SHP77 (cell line): ENCODE measurements around the gene RAB42.
A peak's percentile ranks its signal among the peaks of the same experiment; 100 is the strongest.
"Not testable (repeated sequence)": the region's sequence is repeated elsewhere in the genome, so short reads cannot be mapped to it uniquely, and the experiment has no call there.

ENCODE experiments used
- DNase-seq, 2 experiments: peaks; one replicate each; lab custom pipeline; 2025; lab: John Stamatoyannopoulos, UW

RAB42 gene

DNA sequence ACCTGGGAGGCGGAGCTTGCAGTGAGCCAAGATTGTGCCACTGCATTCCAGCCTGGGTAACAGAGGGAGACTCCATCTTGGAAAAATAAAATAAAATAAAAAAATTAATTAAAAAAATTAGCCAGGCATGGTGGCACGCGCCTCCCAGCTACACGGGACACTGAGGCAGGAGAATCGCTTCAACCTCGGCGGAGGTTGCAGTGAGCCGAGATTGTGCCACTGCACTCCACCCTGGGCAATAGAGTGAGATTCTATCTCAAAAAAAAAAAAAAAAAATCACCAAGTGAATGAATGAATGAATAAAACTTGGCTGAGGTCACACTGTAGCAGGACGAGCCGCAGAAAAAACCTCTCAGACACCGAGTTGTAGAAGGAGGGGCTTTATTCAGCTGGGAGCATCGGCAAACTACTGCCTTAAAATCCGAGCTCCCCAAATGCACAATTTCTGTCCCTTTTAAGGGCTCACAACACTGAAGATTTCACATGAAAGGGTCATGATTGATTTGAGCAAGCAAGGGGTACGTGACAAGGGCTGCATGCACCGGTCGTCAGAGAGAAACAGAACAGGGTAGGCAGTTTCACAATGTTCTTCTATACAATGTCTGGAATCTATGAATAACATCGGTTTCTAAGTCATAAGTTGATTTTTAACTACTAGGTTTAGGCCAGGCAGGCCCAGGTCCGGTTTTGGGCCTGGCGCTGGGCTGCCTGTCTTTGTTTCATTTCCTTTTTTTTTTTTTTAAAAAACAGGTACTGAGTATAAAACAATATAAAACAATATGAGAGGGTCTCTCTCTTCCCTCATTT is 5.3 kb upstream of the RAB42 start:
- DNase-seq, result not testable (repeated sequence)

DNA sequence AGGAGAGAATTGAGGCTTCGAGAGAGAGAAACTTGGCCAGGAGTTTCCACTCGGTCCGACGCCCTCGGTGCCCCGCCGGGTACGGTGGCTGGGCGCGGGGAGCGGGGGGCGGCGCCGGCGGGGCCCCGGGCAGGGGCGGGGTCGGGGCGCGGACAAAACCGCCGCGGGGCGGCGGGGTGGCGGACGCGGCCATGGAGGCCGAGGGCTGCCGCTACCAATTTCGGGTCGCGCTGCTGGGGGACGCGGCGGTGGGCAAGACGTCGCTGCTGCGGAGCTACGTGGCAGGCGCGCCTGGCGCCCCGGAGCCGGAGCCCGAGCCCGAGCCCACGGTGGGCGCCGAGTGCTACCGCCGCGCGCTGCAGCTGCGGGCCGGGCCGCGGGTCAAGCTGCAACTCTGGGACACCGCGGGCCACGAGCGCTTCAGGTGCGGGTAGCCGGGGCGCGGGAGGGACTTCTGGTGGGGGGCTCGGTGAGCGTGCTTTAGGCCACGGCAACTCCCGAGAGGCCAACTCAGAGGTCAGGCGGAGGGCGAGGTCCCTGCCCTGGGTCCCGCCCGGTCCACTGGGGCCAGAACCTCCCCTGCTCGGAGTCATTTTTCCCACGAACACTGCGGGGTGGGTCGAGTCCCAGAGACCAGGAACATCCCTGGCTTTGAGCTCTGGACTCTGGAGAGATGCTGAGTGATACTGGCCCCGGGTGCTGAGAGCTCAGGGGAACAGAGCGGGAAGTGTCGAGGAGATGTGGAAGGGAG is 431 bp downstream of the RAB42 start:
- no peak for DNase-seq

GRCh38 chr1:28593988-28594356 is 1.9 kb downstream of the RAB42 start:
- DNase-seq, result not testable (repeated sequence)

DNA sequence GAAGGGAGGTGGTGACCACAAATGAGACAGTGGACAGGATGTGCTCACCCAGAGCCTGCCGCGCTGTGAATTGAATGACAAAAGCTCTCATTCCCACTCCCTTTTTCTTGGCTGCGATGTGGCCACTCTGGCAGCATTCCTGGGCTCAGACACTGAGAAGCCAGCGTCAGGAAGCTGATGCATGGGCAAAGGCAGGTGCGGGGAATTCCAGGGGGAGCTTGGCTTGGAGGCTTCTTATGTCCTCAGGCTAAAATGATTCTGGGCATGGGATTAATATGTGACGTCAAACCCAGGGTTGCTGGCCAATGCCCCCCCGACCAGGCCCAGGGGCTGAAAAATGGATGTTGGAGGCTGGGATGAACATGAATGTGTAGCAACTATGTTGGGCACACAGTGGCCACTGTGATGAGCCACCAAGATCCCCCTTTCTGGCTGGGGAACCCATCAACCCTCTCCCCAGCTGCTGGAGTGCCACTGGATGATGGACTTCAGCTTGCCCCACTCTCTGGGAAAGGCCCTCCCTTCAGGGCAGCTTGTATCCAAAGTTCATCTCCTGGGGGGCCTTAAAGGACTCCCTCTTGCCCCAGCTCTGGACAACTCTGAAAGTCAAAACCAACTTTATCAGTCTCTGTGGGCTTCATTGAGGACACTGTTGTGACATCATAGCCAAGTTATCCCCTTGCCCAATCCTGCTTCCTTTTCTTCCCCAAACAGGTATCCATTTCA is 2.8 kb downstream of the RAB42 start:
- DNase-seq, result not testable (repeated sequence)

GRCh38 chr1:28595412-28596191 is 3.5 kb downstream of the RAB42 start:
- no peak for DNase-seq

GRCh38 chr1:28596276-28596675 is 4.2 kb downstream of the RAB42 start:
- DNase-seq, result not testable (repeated sequence)

- no peak for DNase-seq
These were observed 9.6 kb downstream of the RAB42 start for GRCh38 chr1:28601696-28602095.

DNA sequence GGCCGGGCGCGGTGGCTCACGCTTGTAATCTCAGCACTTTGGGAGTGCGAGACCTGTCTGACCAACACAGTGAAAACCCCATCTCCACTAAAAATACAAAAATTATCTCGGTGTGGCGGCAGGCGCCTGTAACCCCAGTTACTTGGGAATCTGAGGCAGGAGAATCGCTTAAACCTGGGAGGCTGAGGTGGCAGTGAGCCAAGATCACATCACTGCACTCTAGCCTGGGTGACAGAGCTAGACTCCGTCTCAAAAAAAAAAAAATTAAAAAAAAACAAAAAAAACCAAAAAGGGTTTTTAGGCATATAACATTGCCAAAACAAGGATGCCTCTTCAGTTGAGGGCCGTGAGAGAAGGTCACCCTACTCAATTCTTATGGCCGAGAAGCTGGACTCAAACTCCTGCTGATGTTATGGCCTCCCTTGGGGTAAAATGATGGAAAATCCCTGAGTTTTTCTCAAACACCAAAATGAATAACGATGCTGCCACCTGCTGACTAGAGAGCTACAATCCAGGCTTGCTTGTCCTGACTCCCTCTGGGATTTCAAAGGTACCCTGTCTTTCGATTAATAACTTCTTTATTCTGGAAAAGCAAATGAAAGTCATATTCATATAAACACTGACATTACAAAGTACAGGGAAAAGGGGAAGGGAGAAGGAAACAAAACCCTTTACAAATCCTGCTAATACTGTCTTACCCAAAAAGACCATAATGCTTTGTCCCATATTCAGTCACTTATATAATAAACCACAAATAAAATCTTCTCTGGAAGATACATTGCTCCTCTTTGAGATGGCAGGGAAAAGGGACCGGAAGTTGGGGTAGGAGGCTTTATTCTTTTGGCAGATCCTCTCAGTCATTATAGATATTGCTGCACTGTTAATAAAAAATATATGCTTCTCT is 10.7 kb downstream of the RAB42 start:
- peak; percentile 35 to 41 for DNase-seq

DNA sequence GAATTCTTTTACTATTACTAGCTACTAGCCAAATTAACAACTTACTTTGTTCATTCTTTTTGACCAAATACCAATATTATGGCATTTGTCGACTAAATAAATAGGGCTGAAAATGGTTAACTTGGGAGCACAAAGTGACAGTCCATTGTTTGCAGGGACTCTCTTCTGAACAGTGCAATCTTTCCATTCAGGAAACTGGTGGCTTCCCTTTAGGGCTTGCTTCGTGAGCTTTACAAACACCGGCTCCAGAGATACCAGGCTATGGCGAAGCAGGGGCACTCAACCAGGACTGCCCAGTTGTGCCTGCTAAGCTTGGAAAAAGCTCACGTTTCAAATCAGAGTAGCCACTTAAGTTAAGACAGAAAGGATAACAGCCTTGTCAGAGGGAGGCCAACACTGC is 12.3 kb downstream of the RAB42 start:
- no peak for DNase-seq

DNA sequence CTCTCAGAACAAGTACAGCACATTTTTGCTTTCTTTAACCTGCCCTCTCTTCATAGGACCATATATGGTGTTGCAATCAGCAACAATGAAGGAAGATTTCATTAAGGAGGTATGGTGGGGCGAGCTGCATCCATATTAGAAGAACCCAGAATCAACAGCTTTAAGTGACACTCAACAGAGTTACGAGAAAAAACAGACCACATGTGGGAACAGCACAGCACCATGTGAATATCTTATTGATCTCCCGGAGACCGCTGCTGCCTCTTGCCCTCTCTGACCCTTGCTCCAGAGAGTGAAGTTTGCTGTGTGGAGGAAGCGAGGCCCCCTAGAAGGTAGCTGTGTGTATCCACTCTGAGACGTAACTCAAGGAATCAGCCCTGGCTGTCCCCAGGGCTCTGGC is 12.9 kb downstream of the RAB42 start:
- no peak for DNase-seq

- DNase-seq, result no peak
These were observed 14.7 kb downstream of the RAB42 start for GRCh38 chr1:28606771-28607170.

DNA sequence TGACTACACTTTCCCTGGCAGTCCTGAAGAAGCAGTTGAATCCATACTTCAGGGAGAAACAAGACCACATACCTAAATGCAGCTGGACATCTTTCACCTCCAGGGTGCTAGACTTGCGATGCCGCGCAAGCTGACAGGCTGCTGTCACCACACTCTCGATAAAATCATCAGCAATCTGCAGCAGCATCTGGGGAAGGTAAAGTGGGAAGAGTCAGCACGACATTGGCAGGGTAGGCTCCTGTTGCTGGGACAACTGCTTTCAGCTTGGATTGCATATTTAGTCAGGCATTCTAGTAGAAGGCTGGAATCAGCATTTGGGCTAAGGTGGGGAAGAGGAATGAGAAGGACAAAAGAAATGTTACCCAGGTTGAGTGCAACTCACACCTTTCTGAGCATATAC is 21.1 kb downstream of the RAB42 start:
- DNase-seq, result no peak

DNA sequence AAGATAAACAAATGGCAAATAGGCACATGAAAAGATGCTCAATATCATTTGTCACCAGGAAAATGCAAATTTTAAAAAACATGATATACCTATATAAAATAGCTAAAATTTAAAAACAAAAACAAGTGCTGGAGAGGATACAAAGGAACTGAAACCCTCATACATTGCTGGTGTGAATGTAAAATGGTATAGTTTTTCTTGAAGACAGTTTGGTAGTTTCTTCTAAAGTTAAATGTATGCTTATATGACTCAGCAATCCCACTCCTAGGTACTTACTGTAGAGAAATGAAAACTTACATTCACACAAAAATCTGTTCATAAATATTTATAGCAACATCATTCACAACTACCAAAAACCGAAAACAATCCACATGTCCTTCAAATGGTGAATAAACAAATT is 39.6 kb downstream of the RAB42 start:
- DNase-seq, result no peak

- DNase-seq, result no peak
These were observed 40.5 kb downstream of the RAB42 start for GRCh38 chr1:28632560-28632959.

DNA sequence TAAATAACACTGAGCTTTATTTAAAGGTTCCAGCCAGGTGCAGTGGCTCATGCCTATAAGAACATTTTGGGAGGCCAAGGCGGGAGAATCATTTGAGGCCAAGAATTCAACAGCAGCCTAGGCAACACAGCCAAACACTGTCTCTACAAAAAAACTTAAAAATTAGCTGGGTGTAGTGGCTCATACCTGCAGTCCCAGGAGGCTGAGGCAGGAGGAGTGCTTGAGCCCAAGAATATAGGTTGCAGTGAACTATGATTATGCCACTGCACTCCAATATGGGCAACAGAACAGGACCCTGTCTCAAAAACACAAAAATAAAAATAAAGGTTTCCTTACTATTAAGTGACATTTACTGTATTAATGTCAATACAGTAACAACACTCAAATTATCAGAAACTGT is 48.7 kb downstream of the RAB42 start:
- DNase-seq, result peak in 1 of 2 experiments; percentile 11

DNA sequence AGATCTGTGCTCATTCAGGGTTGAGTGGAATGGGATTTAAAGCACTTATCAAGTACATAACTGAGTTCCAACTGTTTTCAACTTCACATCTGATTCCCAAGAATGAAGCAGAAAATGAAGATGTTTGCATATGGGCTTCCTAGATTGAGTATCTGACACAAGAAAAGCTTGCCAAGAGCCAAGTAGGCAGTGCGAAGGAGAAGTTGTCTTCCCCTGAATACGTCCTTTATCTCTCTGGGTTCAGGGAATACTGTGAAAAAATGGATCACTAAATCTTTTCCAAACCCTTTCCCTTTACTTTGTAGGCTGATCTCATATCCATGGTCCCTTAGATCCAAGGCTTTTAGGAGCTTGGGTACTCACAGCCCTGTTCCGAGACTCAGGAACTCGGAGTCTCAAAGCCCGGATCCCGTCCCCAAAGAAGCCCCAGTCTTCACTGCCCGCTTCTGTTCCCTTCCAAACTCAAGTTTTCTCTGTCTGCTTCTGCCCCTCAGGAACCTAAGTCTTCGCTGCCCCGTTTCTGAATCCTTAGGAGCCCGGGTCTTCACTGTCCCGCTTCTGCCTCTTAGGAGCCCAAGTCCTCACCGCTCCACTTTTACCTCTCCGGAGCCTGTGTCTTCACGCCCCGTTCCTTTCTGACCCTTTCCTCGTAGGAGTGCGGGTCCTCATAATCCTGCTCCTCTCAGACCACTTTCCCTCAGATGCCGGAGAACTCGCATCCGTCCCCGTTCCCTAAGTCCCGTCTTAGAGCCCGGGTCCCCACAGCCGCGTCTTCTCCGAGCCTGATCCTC is 50.2 kb downstream of the RAB42 start:
- no peak for DNase-seq

DNA sequence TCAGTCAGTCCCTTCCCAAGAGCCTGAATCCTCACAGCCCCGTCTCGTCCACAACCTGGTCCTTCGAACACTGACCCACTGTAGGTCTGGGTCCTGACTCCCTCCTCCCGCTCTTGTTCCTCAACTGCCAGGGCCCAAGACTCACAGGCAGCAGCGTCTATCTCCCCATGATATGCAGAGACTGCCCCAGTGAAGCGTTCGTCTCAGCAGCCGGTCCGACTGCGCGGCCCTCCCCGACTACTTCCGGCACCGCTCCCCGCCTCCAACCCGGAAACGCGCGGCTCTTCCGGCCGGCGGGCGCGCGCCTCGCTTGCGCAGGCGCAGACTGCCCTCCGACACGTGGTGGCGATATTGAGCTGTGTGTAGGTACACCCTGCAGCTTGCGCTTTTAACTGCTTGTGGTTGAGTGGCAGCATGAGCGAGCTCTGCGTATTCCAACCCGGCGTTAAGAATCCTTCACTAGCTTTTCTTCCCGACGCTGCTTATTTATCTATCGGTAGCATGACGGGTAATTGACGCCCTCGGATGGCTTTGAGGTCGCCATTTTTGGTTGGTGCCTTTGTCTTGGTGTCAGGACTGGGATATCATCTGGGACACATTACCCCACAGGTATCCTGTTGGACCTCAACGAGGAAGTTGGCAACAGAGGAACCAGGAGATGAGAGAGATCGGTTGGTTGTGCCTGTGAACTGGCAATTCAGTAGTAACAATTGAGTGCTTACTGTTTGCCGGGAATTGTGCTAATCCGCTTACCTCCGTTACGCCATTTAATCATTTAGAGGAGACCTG is 51.0 kb downstream of the RAB42 start, which contains the start of gene TAF12:
Gene TAF12 (minus strand): TSS at position 221 of the 789 bp plus-strand sequence. CDS start 20,986 bp downstream, outside the sequence.
- DNase-seq, result peak; percentile 88 to 91

- no peak for DNase-seq
These were observed 52.4 kb downstream of the RAB42 start for GRCh38 chr1:28644494-28644893.
